HG03571 (cell line): Measurements from ENCODE around the gene MT1A.

Experiments used
- ATAC-seq: cut with Tn5 transposase; IDR thresholded peaks from one replicate; pipeline ENCODE4 v1.9.1; 2021; ENCODE audit not compliant: unreplicated experiment

The MT1A gene

GRCh38 chr16:56630134-56630533 lies 8.3 kb upstream of the MT1A start:
- ATAC-seq: peak; percentile 83

- ATAC-seq: no peak
These were observed 7.3 kb upstream of the MT1A start for GRCh38 chr16:56631197-56631596.

GRCh38 chr16:56631832-56632155 lies 6.7 kb upstream of the MT1A start:
- no peak for ATAC-seq

GRCh38 chr16:56632156-56632847 lies 6.2 kb upstream of the MT1A start, which contains the start of gene MT1M:
Gene MT1M, plus strand, starts transcription at chr16:56632659. Its CDS starts 73 bp downstream, at chr16:56632732.
- no peak for ATAC-seq

GRCh38 chr16:56632848-56633365 lies 5.6 kb upstream of the MT1A start:
- no peak for ATAC-seq

- no peak for ATAC-seq
These were observed 4.9 kb upstream of the MT1A start for GRCh38 chr16:56633535-56633934.

GRCh38 chr16:56634715-56635440 lies 3.6 kb upstream of the MT1A start:
- ATAC-seq: no peak

GRCh38 chr16:56635441-56635967 lies 3.0 kb upstream of the MT1A start:
- ATAC-seq: no peak

GRCh38 chr16:56636616-56637413 lies 1.7 kb upstream of the MT1A start:
- ATAC-seq: no peak

GRCh38 chr16:56639045-56639444 lies 579 bp downstream of the MT1A start:
- ATAC-seq: no peak

GRCh38 chr16:56640076-56640475 lies 1.6 kb downstream of the MT1A start:
- ATAC-seq: no peak

GRCh38 chr16:56641166-56641565 lies 2.7 kb downstream of the MT1A start:
- ATAC-seq: no peak

GRCh38 chr16:56643080-56643778 lies 4.8 kb downstream of the MT1A start:
- ATAC-seq: no peak

GRCh38 chr16:56643833-56644232 lies 5.4 kb downstream of the MT1A start:
- ATAC-seq: no peak

GRCh38 chr16:56645311-56645710 lies 6.8 kb downstream of the MT1A start:
- no peak for ATAC-seq

- no peak for ATAC-seq
These were observed 7.4 kb downstream of the MT1A start for GRCh38 chr16:56645838-56646237.

- ATAC-seq: no peak
These were observed 9.4 kb downstream of the MT1A start for GRCh38 chr16:56647641-56648431.

GRCh38 chr16:56649271-56649670 lies 10.8 kb downstream of the MT1A start:
- no peak for ATAC-seq

GRCh38 chr16:56649820-56650219 lies 11.4 kb downstream of the MT1A start:
- ATAC-seq: no peak

- ATAC-seq: no peak
These were observed 13.1 kb downstream of the MT1A start, which contains the start of gene MT1B for GRCh38 chr16:56651586-56651985. Gene MT1B, plus strand, starts transcription at chr16:56651886. Its CDS starts 68 bp downstream, at chr16:56651954.
